KOPT-K1 (cell line): ENCODE data around the gene OSR1.

ENCODE experiments used
- H3K27ac ChIP-seq: fragments of 200-600 bp; sonication (generic); 2 replicates; pipeline ENCODE4 v1.5.1; 2016; ENCODE audit warnings: antibody characterized with exemption, mild to moderate bottlenecking, low read depth, low read length; ENCODE audit not compliant: poor library complexity, severe bottlenecking
- H3K36me3 ChIP-seq: fragments of 200-600 bp; sonication (generic); 2 replicates; pipeline ENCODE4 v1.5.1; 2017; ENCODE audit warnings: antibody characterized with exemption, mild to moderate bottlenecking, low read length, moderate library complexity; ENCODE audit not compliant: insufficient read depth
- H3K9me3 ChIP-seq: fragments of 200-600 bp; sonication (generic); 2 replicates; pipeline ENCODE4 v1.5.1; 2017; ENCODE audit warnings: antibody characterized with exemption, low read length, mild to moderate bottlenecking; ENCODE audit not compliant: insufficient read depth, poor library complexity, severe bottlenecking

The OSR1 gene

GRCh38 chr2:19362755-19363473, 4.5 kb upstream of the OSR1 start:
- H3K36me3 ChIP-seq: no peaks in the 10 kb centered on the region
- H3K27ac ChIP-seq: no peak overlapping the region
- no peaks in the 10 kb centered on the region for H3K9me3 ChIP-seq

- Histone ChIP-seq H3K27ac (no peak overlapping the region), H3K36me3 (no peaks in the 10 kb centered on the region), H3K9me3 (no peaks in the 10 kb centered on the region)
These were observed 3.8 kb upstream of the OSR1 start for GRCh38 chr2:19362094-19362754.

GRCh38 chr2:19361325-19361990, 3.0 kb upstream of the OSR1 start:
- no peaks in the 10 kb centered on the region for H3K9me3 ChIP-seq
- no peaks in the 10 kb centered on the region for H3K36me3 ChIP-seq
- H3K27ac ChIP-seq: no peak overlapping the region

GRCh38 chr2:19360966-19361321, 2.5 kb upstream of the OSR1 start:
- Histone ChIP-seq H3K27ac (no peak overlapping the region), H3K9me3 (no peaks in the 10 kb centered on the region), H3K36me3 (no peaks in the 10 kb centered on the region)

- H3K27ac ChIP-seq: no peak overlapping the region
- H3K36me3 ChIP-seq: no peaks in the 10 kb centered on the region
- no peaks in the 10 kb centered on the region for H3K9me3 ChIP-seq
These were observed 2.0 kb upstream of the OSR1 start for GRCh38 chr2:19360266-19360965.

GRCh38 chr2:19359456-19359855, 1.0 kb upstream of the OSR1 start:
- H3K27ac ChIP-seq: no peak overlapping the region
- H3K9me3 ChIP-seq: no peaks in the 10 kb centered on the region
- H3K36me3 ChIP-seq: no peaks in the 10 kb centered on the region

- Histone ChIP-seq H3K27ac (no peak overlapping the region), H3K9me3 (no peaks in the 10 kb centered on the region), H3K36me3 (no peaks in the 10 kb centered on the region)
These were observed 566 bp upstream of the OSR1 start for GRCh38 chr2:19359021-19359357.

- Histone ChIP-seq H3K36me3 (no peaks in the 10 kb centered on the region), H3K27ac (no peak overlapping the region), H3K9me3 (no peaks in the 10 kb centered on the region)
These were observed 801 bp downstream of the OSR1 start for GRCh38 chr2:19357402-19358241.

GRCh38 chr2:19356545-19357401, 1.6 kb downstream of the OSR1 start:
- Histone ChIP-seq H3K36me3 (no peaks in the 10 kb centered on the region), H3K27ac (no peak overlapping the region), H3K9me3 (no peaks in the 10 kb centered on the region)

GRCh38 chr2:19355931-19356544, 2.4 kb downstream of the OSR1 start:
- Histone ChIP-seq H3K27ac (no peak overlapping the region), H3K36me3 (no peaks in the 10 kb centered on the region), H3K9me3 (no peaks in the 10 kb centered on the region)

- Histone ChIP-seq H3K27ac (no peak overlapping the region), H3K36me3 (no peaks in the 10 kb centered on the region), H3K9me3 (no peaks in the 10 kb centered on the region)
These were observed 3.0 kb downstream of the OSR1 start for GRCh38 chr2:19355416-19355821.

GRCh38 chr2:19355014-19355405, 3.4 kb downstream of the OSR1 start:
- Histone ChIP-seq H3K36me3 (no peaks in the 10 kb centered on the region), H3K9me3 (no peaks in the 10 kb centered on the region), H3K27ac (no peak overlapping the region)

- H3K36me3 ChIP-seq: no peaks in the 10 kb centered on the region
- H3K27ac ChIP-seq: no peak overlapping the region
- no peaks in the 10 kb centered on the region for H3K9me3 ChIP-seq
These were observed 4.7 kb downstream of the OSR1 start for GRCh38 chr2:19353721-19354050.
